GM19351 (cell line): ENCODE results near the gene CTH.
"Not testable (repeated sequence)": the region's sequence is repeated elsewhere in the genome, so short reads cannot be mapped to it uniquely, and the experiment has no call there.

Source experiments
- ATAC-seq: cut with Tn5 transposase; IDR thresholded peaks from one replicate; pipeline ENCODE4 v1.9.1; 2021; ENCODE audit warnings: mild to moderate bottlenecking, moderate library complexity; ENCODE audit not compliant: unreplicated experiment

Gene CTH

GRCh38 chr1:70410604-70411359 lies at the start of gene CTH:
Gene CTH, plus strand, starts transcription at chr1:70411268. Its CDS starts 148 bp downstream, at chr1:70411416.
- ATAC-seq = peak; percentile 92

GRCh38 chr1:70361727-70362398 lies 49.2 kb upstream of the CTH start:
- ATAC-seq = no peak

- ATAC-seq = no peak
Observed at GRCh38 chr1:70364439-70364838, 46.6 kb upstream of the CTH start.

DNA sequence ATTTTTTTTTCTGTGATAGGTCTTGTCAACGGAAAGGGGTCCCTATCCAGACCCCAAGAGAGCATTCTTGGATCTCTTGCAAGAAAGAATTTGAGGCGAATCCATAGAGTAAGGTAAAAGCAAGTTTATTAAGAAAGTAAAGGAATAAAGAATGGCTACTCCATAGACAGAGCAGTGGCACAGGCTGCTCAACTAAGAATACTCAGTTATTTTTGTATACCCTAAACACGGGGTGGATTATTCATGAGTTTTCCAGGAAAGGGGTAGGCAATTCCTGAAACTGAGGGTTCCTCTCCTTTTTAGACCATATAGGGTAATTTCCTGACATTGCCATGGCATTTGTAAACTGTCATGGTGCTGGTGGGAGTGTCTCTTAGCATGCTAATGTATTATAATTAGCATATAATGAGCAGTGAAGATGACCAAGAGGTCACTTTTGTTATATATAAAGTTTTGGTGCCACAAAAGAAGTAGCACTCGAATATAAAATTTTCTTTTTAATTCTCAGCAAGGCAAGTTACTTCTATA lies 44.6 kb upstream of the CTH start:
- not testable (repeated sequence) for ATAC-seq

- not testable (repeated sequence) for ATAC-seq
Observed at GRCh38 chr1:70366997-70367396, 44.1 kb upstream of the CTH start.

GRCh38 chr1:70367397-70367796 lies 43.7 kb upstream of the CTH start:
- not testable (repeated sequence) for ATAC-seq

DNA sequence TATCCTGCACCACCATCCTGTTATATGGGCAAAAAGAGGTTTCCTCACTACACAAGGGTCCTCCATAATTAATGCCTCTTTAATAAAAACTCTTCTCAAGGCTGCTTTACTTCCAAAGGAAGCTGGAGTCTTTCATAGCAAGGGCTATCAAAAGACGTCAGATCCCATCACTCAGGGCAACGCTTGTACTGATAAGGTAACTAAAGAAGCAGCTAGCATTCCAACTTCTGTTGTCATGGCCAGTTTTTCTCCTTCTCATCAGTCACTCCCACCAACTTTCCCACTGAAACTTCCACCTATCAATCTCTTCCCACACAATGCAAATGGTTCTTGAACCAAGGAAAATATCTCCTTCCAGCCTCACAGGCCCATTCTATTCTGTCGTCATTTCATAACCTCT lies 39.5 kb upstream of the CTH start:
- ATAC-seq = not testable (repeated sequence)

DNA sequence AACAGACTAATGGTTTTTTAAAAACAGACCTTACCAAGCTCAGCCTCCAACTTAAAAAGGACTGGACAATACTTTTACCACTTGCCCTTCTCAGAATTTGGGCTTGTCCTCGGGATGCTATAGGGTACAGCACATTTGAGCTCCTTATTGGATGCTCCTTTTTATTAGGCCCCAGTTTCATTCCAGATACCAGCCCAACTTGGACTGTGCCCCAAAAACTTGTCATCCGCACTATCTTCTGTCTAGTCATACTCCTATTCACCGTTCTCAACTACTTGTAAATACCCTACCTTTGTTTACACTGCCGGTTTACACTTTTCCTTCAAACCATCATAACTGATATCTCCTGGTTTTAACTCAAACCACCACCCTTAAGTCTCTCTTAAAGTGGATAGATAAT lies 38.6 kb upstream of the CTH start:
- no peak for ATAC-seq

GRCh38 chr1:70373580-70373979 lies 37.5 kb upstream of the CTH start:
- ATAC-seq = not testable (repeated sequence)

DNA sequence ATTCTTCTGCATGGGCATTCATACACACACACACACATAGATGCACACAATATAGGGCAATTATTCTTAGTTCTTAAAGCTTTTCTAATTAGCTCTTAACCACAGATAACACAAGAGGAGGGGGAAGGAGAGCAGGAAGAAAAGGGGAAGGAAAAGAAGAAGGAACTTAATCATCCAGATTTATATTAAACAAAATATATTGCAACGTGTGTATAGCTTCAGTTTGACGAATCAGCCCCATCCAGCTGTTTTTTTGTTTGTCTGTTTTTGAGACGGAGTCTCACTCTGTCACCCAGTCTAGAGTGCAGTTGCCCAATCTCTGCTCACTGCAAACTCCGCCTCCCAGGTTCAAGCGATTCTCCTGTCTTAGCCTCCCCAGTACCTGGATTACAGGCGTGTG lies 34.9 kb upstream of the CTH start:
- no peak for ATAC-seq

- peak; percentile 76 for ATAC-seq
Observed at GRCh38 chr1:70382682-70383081, 28.4 kb upstream of the CTH start.

GRCh38 chr1:70383483-70383882 lies 27.6 kb upstream of the CTH start:
- ATAC-seq = no peak

GRCh38 chr1:70384542-70384941 lies 26.5 kb upstream of the CTH start:
- ATAC-seq = no peak

GRCh38 chr1:70385477-70385876 lies 25.6 kb upstream of the CTH start:
- no peak for ATAC-seq

- ATAC-seq = no peak
Observed at GRCh38 chr1:70386121-70386520, 24.9 kb upstream of the CTH start.

GRCh38 chr1:70387507-70387906 lies 23.6 kb upstream of the CTH start:
- ATAC-seq = no peak

DNA sequence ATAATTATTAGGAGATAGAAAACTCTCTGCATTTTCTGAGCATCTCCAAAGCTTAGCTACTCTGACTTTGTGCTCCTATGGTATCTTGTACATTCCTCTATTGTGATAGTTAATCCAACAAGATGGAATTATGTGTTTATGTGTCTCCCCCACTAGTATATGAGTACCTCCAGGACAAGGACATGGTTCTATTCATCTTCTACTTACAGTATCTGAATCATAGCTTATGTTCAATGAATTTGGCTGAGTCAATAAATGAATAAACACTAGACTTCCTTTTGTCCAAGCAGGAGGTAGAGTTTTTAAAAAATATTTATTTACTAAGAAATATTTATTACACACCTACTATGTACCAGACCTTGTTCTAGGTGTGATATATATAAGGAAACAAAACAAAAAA lies 18.4 kb upstream of the CTH start:
- ATAC-seq = no peak

DNA sequence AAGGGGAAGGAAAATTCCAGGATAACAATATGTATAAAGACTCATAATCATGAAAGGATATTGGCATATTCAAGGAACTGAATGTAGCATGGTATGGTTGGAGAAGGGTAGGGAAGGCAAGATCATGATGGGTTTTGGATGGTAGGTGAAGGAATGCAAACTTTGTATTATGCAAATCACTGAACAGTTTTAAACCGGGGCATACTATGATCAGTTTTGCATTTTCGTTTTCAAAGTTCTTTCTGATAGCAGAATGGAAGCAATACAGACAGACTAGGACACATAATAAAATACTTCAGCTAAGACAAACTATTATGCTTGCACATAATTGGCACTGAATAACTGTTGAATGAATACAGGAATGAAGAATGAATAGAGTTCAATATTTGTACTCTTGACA lies 14.5 kb upstream of the CTH start:
- ATAC-seq = no peak

DNA sequence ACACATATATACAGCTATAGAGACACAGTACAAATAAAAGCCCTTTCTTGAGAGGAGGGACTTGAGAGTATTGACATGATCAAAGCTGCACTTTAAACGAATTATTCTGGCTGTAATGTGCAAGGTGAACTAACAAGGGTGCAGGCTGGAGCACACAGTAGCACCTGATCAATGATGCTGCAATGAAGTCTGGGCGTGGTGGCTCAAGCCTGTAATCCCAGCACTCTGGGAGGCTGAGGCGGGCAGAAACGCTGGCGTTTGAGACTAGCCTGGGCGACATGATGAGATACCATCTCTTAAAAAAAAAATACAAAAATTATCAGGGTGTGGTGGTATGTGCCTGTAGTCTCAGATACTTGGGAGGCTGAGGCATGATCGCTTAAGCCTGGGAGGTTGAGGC lies 14.1 kb upstream of the CTH start:
- ATAC-seq = no peak

GRCh38 chr1:70400335-70400734 lies 10.7 kb upstream of the CTH start:
- no peak for ATAC-seq

GRCh38 chr1:70401974-70402373 lies 9.1 kb upstream of the CTH start:
- peak; percentile 53 for ATAC-seq

GRCh38 chr1:70403759-70404158 lies 7.3 kb upstream of the CTH start:
- ATAC-seq = no peak
